Kidney glomerular epithelial cell (primary cell): ENCODE results near the gene ZNF582.

Experiments used
- DNase-seq: peaks from one replicate; lab custom pipeline; 2025; lab: John Stamatoyannopoulos, UW

Gene ZNF582

DNA sequence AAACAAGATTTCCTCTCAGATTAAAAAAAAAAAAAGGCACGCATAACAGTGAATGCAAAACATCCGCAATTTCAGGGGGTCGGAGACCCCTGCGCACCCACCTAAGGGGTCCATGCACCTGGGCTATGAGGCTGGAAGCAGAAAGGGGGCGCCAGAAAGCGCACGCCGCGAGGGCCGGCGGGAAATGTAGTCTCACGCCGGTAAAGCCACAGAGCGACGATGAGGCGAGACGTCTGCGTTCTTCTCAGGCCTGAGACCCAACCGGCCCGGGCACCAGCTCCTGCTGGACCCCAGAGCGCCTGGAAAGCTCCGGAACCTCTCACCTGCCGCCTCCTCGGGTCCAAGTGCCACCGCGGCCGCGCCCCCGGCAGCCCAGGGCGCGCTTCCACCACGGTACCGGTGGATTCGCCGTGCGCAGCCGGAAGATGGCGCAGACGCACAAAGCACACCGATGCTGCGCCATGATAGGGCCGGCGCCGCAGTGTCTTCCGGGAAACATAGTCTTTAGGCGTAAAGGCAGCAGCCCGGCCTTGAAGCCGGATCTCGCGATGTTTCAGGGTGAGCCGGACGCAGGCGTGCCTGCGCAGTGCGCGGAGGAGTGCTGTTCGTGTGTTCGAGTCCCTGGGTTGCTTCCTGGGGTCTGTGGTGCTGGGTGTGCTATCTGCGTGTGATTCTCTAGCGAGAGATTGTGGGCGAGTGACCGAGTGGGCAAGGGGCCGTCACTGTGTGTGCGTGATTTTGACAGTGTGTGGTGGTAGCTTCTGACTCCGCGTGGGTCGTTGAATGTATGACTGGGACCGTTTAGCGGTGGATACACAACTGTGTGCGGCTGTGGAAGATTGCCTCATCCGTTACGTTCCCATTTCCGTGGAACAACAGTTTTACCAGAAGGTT, at the start of gene ZNF582:
TSS of gene ZNF582 (minus strand) at position 416 of the 894 bp plus-strand sequence. CDS start 1,782 bp downstream, outside the sequence.
- peak; percentile 89 for DNase-seq

DNA sequence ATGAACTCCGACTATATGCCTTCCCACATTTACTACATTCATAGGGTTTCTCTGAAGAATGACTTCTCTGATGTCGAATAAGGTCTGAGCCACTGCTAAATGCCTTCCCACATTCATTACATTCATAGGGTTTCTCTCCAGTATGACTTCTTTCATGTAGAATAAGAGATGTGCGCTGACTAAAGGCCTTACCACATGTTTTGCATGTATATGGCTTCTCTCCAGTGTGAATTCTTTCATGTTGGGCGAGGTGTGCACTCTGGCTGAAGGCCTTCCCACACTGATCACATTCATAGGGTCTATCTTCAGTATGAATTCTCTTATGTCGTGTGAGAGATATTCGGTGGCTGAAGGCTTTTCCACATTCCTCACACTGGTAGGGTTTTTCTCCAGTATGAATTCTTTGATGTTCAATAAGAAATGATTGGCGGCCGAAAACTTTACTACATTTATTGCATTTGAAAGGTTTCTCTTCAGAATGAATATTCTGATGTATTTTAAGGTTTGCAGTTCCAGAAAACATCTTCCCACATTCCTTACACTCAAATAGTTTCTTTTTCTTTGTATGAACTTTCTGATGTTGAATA, 48.0 kb upstream of the ZNF582 start:
- DNase-seq, result no peak

DNA sequence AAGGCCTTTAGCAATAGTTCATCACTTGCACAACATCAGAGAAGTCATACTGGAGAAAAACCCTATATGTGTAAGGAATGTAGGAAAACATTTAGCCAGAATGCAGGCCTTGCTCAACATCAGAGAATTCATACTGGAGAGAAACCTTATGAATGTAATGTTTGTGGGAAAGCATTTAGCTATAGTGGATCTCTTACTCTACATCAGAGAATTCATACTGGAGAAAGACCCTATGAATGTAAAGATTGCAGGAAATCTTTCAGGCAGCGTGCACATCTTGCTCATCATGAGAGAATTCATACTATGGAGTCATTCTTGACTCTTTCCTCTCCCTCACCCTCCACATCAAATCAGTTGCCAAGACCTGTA, 30.6 kb upstream of the ZNF582 start:
- no peak for DNase-seq

GRCh38 chr19:56423276-56423984, 30.1 kb upstream of the ZNF582 start:
- DNase-seq, result no peak

- DNase-seq, result no peak
Observed at GRCh38 chr19:56405062-56405461, 11.7 kb upstream of the ZNF582 start.

DNA sequence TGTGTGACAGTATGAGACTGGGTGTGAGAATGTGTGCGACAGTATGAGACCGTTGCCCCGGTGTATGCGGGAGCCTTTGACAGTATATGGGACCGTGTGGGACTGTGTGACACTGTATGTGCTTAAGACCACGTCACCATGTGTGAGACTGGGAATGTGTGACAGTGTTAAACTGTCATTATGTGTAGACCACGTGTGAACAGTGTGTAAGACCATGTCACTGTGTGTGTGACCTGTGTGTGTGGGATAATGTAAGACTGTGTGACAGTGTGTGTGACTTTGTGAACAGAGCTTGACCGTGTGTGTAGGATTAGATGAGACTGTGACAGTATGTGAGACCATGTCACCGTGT, 11.3 kb upstream of the ZNF582 start:
- DNase-seq, result no peak

DNA sequence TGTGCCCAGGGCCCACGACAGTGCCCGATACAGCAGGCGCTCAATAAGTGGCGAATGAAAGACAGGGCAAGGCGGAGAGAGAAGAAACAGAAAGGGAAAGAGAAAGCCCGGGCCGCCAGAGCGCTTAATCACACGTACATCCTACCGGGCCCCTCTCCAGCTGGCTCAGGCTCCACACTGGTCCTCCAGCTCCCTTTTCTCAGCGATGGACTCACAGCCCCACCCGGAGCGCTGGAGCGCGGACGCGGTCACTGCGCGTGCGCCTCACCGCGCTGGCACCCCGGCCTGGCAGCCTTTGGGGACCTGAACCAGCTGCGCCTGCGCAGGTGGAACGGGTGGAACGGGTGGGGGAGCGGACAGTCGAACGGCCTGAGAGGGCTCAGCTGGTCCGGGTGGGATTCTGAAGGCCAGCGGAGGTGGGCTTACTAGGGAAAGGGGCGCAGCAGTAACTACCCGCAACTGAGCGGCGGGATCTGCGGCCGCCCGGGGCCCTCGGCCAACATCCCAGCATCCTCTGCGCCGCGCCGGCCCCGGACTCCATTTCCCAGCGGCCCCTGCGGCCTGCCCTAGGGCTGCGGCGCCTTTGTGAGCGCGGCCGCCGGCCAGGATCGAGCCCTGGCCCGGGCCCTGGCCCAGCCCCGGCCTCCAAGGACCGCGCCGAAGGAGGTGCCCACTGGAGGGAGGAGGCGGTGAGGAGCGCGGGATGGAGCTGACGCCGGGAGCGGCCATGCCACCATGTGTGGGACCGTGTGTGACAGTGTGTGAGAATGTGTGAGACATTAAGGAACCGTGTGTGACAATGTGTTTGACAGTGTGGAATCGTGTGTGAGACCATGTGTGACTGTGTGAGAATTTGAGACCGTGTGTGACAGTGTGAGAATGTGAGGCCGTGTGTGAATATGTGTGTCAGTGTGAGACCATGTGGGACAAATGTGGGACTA, 10.7 kb upstream of the ZNF582 start, which contains the start of gene ZNF583:
TSS of gene ZNF583 (plus strand) at position 569 of the 941 bp plus-strand sequence. CDS start 2,783 bp downstream, outside the sequence.
- DNase-seq, result peak; percentile 79

GRCh38 chr19:56403261-56403660, 9.9 kb upstream of the ZNF582 start:
- no peak for DNase-seq

DNA sequence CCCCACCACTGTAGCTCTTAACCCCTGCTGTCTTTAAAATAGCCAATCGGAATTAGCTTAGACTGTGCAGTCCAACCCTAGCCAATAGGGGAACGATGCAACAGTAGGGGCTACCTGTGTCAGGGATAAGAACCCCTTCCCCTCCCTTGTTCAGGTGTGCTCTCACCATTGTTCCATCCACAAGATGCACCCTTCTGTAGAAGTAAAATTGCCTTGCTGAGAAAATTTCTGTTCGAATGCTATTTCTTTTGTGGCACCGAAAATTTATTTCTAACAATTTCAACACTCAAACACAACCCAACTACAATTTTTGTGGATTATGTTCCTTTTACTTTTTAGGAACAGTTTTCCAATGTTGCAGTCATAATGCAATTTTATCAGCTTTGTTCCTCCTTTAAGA, 7.2 kb upstream of the ZNF582 start:
- no peak for DNase-seq

DNA sequence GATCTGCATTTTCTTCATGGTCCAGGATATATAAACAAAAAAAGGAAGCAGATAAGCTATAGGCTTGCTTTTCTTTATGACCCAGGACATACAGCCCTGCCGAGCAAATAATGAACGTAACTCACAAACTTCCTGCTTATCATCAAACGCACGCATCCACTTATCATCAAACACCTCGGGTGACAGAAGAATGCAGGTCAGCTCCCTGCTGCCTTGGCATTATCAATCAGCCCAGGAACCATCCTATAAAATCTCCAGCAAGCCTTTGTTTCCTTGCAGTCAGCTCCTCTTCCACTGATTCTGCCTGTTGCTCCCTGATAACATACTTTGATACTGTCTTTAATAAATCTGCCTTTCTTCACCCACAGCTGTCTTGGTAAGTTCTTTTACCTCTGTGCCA, 5.5 kb upstream of the ZNF582 start:
- no peak for DNase-seq

DNA sequence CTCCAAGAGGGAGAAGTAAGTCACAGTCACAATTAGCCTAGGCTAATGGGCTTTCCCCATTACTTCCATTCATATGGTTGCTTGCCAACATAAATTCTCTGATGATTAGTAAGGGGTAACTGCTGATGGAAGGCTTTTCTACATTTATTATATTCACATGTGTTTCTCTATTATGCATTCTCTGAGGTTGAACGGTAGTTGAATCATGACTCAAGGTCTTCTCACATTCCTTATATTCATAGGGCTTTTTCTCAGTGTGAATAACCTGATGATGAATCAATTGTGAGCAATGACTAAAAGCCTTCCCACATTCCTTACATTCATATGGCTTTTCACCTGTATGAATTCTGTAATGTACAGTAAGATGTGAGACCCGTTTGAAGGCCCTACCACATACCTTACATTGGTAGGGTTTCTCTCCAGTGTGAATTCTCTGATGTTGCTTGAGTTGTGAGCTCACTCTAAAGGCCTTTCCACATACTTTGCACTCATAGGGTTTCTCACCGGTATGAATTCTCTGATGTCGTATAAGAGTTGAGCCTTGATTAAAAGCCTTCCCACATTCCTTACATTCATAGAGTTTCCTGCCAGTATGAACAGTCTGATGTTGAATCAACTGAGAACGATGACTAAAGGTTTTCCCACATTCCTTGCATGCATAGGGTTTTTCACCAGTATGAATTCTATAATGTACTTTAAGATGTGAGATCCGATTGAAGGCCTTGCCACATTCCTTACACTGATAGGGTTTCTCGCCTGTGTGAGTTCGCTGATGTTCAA, 9.3 kb downstream of the ZNF582 start:
- DNase-seq, result no peak

DNA sequence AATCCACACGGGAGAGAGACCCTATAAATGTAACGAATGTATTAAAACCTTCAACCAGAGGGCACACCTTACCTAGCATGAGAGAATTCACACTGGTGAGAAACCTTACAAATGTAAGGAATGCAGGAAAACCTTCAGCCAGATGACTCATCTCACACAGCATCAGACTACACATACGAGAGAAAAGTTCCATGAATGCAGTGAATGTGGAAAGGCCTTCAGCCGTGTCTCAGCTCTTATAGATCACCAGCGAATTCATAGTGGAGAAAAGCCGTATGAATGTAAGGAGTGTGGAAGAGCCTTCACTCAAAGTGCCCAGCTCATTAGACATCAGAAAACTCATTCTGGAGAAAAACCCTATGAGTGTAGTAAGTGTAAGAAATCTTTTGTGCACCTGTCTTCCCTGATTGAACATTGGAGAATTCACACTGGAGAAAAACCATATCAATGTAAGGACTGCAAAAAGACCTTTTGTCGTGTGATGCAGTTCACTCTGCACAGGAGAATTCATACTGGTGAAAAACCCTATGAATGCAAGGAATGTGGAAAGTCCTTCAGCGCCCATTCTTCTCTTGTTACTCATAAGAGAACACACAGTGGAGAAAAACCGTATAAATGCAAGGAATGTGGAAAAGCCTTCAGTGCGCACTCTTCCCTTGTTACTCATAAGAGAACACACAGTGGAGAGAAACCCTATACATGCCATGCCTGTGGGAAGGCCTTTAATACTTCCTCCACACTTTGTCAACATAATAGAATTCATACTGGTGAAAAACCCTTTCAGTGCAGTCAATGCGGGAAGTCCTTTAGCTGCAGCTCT, 16.0 kb downstream of the ZNF582 start:
- no peak for DNase-seq

- no peak for DNase-seq
Observed at GRCh38 chr19:56372281-56372680, 21.1 kb downstream of the ZNF582 start.

DNA sequence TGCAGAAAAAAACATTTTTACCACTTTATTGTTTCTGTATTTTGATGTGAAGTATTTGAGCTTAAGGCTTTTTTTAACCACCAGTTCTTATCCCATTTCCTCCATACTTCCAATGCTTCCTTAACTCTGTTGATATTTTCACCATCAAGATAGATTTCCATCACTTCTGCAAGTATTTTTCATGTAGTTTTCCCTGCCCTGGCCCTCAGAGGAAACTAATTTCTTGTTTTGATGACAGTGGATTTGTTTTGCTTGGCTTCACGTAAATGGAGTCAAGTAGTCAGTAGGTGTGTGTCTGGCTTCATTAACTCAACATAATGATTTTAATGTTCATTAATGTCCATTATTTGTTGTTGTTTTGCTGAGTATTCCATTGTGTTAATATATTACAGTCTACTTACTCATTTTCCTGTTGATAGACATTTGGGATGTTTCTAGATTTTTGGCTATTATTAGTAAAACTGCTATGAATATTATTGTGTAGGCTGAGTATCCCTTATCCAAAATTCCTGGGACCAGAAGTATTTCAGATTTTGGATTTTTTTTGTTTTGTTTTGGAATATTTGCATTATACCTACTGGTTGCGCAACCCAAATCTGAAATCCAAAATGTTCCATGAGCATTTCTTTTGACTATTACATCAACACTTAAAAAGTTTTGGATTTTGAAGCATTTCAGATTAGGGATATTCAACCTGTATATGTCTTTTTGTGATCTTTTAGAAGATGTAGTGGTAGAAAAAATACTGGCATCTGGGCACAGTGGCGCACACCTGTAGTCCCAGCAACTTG, 23.3 kb downstream of the ZNF582 start:
- no peak for DNase-seq

DNA sequence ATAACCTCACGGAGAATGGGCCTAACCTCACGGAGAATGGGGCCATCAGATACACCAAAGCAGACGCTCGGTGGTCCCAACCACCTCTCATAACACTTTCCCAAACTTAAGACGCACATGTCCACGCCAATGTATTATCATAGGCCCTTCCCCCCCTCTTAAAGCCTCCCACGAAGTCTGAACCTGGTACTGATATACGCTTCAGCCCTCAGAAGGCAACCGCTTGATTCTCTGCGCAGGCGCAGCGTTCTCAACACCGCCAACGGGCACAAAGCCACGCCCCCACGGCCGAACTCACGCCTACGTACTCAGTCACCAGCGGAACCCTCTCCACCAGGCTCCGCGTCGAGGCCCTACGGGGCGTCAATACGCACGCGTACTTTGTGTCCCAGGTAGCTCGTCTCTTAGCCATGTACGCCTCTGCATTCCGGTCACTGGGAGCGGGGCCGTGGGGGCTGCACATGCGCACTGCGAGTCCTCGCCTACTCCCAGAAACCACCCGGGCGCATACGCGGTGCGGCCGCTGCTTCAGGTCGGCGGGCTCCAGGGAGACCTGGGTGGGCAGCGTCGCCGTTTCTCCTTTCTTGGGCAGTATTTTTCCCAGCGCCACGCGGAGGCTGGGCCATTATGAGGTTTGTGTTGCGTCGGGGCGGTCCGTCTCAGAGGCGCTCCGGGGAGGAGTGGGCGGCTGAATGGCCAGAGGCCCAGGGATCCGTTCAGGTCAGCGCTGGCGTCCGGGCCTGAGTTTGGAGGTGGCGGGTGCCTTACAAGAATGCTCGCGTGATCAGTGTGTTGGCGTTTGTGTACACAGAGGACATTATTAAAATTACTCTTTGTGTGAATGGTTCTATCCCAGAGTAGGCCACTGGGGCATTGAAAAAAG, 25.3 kb downstream of the ZNF582 start:
- peak; percentile 90 for DNase-seq

DNA sequence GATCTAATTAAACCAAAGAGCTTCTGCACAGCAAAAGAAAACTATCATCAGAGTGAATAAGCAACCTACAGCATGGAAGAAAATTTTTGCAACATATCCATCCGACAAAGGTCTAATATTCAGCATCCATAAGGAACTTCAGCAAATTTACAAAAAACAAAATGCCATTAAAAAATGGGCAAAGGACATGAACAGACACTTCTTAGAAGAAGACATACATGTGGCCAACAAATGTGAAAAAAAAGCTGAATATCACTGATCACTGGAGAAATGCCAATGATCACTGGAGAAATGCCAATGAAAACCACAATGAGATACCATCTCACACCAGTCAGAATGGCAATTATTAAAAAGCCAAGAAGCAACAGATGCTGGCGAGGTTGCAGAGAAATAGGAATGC, 32.5 kb downstream of the ZNF582 start:
- DNase-seq, result no peak

DNA sequence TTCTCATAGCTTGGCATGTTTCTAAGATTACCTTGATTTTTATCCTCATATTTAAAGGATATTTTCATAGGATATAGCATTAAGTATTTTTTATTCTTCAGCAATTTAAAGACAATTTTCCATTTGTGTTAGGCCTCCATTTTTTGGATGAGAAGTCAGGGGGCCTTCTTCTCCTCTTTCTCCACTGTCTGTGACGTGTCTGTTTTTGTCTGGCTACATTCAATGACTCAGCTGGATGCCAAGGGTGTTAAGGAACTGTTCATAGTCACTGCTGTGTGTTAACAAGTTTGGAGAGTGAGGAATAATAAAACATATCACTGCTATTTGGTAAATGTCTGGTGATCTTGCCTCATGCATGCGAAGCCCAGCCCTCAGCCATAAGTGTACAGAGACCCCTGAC, 36.4 kb downstream of the ZNF582 start:
- DNase-seq, result no peak

DNA sequence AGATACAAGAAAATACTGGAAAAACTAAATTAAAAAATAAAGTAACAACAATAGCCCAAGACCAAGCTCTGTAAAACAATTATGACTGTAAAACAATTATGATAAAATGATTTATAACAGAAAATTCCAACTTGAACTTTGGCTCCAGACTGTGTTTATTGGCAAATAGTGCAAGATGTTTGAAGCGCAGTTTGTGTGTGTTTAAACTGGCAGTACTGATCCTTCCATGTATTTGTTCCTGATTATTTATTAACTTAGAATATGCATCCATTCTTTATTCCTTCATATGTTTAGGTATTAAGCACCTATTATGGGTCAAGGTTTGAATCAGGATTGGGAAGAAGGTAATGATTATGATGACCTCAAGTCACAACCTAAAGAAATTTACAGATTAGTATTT, 37.8 kb downstream of the ZNF582 start:
- no peak for DNase-seq
